Glutamatergic neuron (in vitro differentiated cells): ENCODE measurements around the gene UGGT2. TPM values are rescaled to one million over a fixed set of nuclear protein-coding genes. Genes with fewer than 3 reads are reported as not detected.

Source experiments
- DNase-seq: peaks from one replicate; pipeline ENCODE4 v3.0.0; 2022
- H3K27ac Mint-ChIP-seq: one replicate; pipeline ENCODE4 v1.8.0; 2020; ENCODE audit warnings: mild to moderate bottlenecking, mixed read lengths, inconsistent platforms; ENCODE audit not compliant: unreplicated experiment
- H3K27me3 Mint-ChIP-seq: one replicate; pipeline ENCODE4 v1.8.0; 2020; ENCODE audit warnings: mild to moderate bottlenecking, moderate library complexity, mixed read lengths, inconsistent platforms; ENCODE audit not compliant: unreplicated experiment
- H3K36me3 Mint-ChIP-seq: one replicate; pipeline ENCODE4 v1.8.0; 2020; ENCODE audit warnings: mild to moderate bottlenecking, mixed read lengths, inconsistent platforms; ENCODE audit not compliant: unreplicated experiment
- H3K4me1 Mint-ChIP-seq: one replicate; pipeline ENCODE4 v1.8.0; 2020; ENCODE audit warnings: mild to moderate bottlenecking, low read depth, mixed read lengths, inconsistent platforms; ENCODE audit not compliant: unreplicated experiment
- H3K4me3 Mint-ChIP-seq: one replicate; pipeline ENCODE4 v1.8.0; 2020; ENCODE audit warnings: mild to moderate bottlenecking, mixed read lengths, inconsistent platforms; ENCODE audit not compliant: unreplicated experiment
- H3K9me3 Mint-ChIP-seq: one replicate; pipeline ENCODE4 v1.8.0; 2020; ENCODE audit warnings: mild to moderate bottlenecking, moderate library complexity, mixed read lengths, inconsistent platforms; ENCODE audit not compliant: unreplicated experiment
- total RNA-seq: library from RNA; stranded (reverse); fragmentation: NEBNext Ultra II Directional; extraction: Animal tissue kit (Norgen Biotek cat#: 25700); gene quantifications from one replicate; pipeline ENCODE4 v1.2.1, GENCODE V29; 2021; ENCODE audit not compliant: unreplicated experiment
- TF ChIP-seq, protein P1 (sequence below): fragments of 200-600 bp; sonication (generic); IDR thresholded peaks from one replicate; pipeline ENCODE4 v1.5.0; 2021; ENCODE audit not compliant: partially characterized antibody, unreplicated experiment

UGGT2 gene
- total RNA-seq, 1 donor from 2014 or later: 34.6 TPM

DNA sequence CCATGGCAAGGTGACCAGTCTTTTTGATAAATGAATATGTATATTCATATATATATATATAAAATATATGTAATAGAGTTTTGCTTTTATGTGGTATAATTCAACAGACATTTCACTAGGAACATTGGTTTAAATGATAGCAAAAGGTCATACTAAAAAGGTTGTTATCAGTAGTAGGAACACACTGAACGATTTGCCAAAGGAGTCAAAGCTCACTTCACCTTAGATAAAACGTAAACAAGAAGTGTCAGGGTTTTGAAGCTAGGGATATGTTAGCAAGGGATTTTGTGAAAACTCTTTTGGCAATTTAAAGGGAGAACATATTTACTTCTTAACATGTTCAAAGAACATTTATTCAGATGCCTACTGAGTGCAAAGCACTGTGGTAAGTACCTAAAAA is 28.7 kb upstream of the UGGT2 start:
- Mint-ChIP-seq H3K4me3 (no peak overlapping the region), H3K27ac (no peak overlapping the region), H3K4me1 (no peaks in the 10 kb centered on the region), H3K9me3 (no peaks in the 10 kb centered on the region), H3K36me3 (no peaks in the 10 kb centered on the region), H3K27me3 (peaks cover 9% of the 10 kb centered on the region)
- DNase-seq: no peak
- TF ChIP-seq, protein P1, sequence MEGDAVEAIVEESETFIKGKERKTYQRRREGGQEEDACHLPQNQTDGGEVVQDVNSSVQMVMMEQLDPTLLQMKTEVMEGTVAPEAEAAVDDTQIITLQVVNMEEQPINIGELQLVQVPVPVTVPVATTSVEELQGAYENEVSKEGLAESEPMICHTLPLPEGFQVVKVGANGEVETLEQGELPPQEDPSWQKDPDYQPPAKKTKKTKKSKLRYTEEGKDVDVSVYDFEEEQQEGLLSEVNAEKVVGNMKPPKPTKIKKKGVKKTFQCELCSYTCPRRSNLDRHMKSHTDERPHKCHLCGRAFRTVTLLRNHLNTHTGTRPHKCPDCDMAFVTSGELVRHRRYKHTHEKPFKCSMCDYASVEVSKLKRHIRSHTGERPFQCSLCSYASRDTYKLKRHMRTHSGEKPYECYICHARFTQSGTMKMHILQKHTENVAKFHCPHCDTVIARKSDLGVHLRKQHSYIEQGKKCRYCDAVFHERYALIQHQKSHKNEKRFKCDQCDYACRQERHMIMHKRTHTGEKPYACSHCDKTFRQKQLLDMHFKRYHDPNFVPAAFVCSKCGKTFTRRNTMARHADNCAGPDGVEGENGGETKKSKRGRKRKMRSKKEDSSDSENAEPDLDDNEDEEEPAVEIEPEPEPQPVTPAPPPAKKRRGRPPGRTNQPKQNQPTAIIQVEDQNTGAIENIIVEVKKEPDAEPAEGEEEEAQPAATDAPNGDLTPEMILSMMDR: no peak

DNA sequence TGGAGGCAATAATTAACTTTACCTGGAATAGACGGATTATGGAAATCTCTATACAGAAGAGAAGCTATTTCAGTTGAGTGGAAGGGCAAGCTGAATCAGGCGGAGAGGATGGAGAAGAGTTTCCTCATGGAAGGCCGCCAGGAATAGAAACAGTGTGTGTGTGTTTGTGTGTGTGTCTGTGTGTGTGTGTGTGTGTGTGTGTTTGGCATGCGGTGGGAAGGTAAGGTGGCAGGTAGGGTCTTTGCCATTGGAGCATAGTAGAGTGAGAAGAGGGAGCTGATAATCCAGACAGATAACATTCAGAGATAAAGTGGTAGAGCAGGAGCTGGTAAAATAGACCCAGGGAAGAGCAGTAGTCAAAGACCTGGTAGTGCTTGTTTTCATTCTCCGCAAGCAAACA is 27.5 kb upstream of the UGGT2 start:
- Mint-ChIP-seq H3K27me3 (peaks cover 7% of the 10 kb centered on the region), H3K27ac (peak overlapping the region; percentile 29), H3K4me1 (no peaks in the 10 kb centered on the region), H3K4me3 (no peak overlapping the region), H3K9me3 (no peaks in the 10 kb centered on the region), H3K36me3 (no peaks in the 10 kb centered on the region)
- TF ChIP-seq, protein P1: no peak
- no peak for DNase-seq

DNA sequence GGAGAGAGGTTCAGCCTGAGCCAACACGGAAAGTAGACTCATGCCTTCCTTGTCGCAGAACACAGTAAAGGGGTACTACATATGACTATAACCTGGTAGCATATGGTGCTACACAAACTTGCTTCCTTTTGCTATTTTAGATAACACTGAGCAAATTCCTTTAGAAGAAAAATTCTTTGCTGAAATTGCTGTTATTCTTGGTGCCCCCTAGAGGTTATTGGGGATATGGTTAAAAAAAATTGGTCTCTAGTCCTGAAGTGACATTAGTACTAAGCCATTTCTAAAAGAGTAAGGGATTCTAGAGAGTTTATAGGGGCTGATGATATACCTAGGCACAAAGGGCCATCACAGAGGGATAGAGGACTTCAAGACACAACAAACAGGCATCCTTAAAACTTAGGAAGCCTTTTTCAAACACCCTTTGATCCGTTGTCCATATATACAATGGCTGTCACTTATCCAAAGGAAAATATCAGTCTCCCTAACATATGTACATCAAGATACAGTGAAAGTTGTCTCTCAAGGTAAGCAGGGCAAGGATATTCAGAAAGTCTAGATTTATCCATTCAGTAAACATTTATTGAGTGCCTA is 22.8 kb upstream of the UGGT2 start:
- H3K27ac Mint-ChIP-seq: no peak overlapping the region
- H3K36me3 Mint-ChIP-seq: no peaks in the 10 kb centered on the region
- TF ChIP-seq, protein P1: peak; percentile 69
- no peak for DNase-seq
- peaks cover 2% of the 10 kb centered on the region for H3K27me3 Mint-ChIP-seq
- H3K9me3 Mint-ChIP-seq: no peaks in the 10 kb centered on the region
- H3K4me1 Mint-ChIP-seq: no peaks in the 10 kb centered on the region
- H3K4me3 Mint-ChIP-seq: no peak overlapping the region

GRCh38 chr13:96072392-96072791 is 19.2 kb upstream of the UGGT2 start:
- no peak for DNase-seq
- Mint-ChIP-seq H3K9me3 (no peaks in the 10 kb centered on the region), H3K4me3 (no peak overlapping the region), H3K36me3 (no peaks in the 10 kb centered on the region), H3K27ac (no peak overlapping the region), H3K4me1 (no peaks in the 10 kb centered on the region), H3K27me3 (no peaks in the 10 kb centered on the region)
- TF ChIP-seq, protein P1: no peak

DNA sequence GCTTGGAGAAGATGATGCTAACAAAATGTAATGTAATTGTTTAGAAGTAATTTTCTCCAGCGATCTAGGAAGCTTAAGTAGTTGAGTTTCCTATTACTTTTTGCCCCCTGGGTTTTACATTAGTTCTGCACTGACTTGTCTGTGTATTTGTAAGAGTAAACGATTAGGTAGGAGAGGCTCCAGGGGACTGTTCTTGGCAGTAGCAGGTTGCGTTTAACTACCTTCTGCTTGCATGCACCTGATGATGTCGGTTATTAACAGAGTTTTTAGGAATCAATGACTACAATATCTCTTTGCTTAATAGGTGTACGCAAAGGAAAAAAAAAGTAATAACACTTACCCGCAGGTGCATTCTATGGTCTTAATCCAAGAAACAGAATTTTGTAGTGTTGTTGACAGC is 18.3 kb upstream of the UGGT2 start:
- Mint-ChIP-seq H3K4me3 (no peak overlapping the region), H3K9me3 (no peaks in the 10 kb centered on the region), H3K36me3 (no peaks in the 10 kb centered on the region), H3K4me1 (no peaks in the 10 kb centered on the region), H3K27me3 (no peaks in the 10 kb centered on the region), H3K27ac (no peak overlapping the region)
- no peak for DNase-seq
- TF ChIP-seq, protein P1: no peak
